Stimulated activated CD8-positive, alpha-beta memory T cell treated with anti-CD3 and anti-CD28 coated beads, Interleukin-4, amount 100 ng/mL, for 48 hours (primary cell): ENCODE data around the gene U2AF2.

ENCODE experiments used
- DNase-seq: peaks from one replicate; pipeline ENCODE4 v3.0.0-alpha.2; 2020

Gene U2AF2

DNA sequence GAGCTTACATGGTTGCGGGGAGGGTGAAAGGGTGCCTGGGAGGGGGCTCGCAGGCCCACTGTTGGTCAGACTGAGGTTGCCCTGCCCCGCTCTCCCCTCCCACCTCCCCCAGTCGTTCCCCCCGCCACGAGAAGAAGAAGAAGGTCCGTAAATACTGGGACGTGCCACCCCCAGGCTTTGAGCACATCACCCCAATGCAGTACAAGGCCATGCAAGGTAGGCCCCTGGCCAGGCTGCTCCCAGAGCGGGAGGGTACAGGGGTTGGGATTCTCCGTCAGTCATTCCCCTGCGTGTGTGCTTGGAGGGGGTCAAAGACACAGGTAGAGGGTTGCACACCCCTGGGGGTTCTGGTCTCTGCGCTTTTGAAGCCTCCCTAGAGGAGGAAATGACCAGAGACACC, 5.6 kb downstream of the U2AF2 start:
- no peak for DNase-seq

DNA sequence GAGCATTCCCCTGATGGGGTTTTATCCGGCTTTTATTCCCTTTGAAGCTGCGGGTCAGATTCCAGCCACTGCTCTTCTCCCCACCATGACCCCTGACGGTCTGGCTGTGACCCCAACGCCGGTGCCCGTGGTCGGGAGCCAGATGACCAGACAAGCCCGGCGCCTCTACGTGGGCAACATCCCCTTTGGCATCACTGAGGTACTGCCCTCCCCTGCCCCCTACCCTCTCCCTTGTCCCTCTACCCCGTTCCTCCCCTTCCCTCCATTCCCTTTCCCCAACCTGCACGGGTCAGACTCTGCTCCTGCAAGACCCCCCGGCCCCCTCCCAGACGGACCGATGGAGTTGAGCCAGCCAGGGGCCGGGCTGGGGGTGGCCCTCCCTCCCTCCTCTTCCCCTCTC, 6.2 kb downstream of the U2AF2 start:
- no peak for DNase-seq

DNA sequence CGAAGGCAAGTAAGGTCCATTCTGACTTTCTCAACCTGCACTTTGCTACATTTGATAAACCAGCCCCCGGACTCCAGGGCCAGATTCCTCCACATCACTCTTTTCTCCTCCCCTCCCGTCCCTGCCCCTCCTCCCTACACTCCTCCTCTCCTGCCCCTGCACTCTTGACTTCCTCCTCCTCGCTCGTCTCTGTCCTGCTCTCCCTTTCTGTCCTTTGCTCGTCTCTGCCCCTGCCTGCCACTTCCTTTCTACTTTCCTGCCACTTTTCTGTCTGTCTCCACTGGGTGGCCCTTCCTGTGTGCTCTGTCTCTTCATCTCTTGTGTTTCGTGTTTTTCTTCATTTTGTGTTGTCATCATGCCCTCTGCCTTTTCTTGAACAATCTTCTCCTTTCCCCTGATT, 7.0 kb downstream of the U2AF2 start:
- no peak for DNase-seq

DNA sequence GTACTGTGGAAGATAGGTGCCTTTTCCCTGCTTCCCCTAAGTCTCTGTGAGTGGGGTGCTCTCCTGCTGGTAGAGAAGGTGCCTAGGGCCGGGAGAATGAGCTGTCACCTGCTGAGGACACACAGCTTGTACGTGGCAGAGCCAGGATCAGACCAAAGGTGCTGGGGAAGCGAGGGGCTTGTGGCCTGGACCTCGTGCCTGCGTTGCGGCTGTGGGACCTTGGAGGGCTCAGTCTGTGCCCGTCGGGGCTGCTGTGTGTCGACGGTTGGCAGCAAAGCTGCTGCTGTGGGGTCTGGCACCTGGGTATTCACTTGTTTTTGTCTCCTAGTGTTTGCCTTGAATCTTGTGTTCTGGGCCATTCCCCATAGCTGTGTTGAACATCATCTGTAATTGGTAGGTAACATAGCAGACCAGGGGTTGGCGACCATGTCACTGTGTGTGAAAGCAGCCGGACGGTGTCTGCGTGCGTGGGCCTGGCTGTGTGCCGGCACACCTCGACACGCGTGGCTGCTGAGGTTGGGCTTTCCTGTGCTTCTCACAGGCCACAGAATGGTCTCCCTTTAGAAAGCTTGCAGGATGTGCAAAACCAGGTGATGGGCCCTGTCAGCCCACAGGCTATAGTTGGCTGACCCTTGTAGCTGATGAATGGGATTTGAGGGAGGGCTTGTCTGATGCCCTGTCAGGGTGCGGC, 9.2 kb downstream of the U2AF2 start:
- no peak for DNase-seq

DNA sequence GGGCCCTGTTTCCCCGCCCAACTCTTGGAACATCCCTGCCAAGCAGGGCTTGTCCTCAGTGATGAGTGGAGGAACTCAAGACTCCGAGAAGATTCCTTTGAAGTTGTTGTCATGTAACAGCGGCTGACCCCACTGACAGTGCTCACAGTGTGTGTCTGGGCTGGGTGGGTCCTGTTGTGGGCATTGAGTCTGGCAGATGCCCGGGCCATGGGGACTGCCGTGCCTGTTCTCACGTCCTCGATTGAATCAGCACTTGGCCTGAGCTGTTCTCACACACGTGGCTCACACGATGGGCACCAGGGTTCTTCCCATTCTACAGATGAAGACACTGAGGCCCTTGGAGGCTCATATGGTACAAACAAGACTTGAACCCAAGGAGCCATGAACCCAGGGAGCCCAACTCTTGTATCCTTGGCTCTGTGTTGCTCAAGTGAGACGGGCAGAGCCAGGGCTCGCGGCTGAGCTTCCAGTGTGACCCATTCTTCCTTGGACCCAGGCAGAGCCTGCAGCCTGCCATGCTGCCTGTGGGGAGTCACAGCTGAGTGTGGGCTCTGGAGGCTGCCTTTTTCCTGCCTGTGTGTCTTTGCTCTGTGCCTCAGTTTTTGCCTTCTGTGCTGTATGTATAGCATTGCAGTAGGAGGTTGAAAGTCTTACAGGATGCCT, 11.6 kb downstream of the U2AF2 start:
- DNase-seq: no peak

DNA sequence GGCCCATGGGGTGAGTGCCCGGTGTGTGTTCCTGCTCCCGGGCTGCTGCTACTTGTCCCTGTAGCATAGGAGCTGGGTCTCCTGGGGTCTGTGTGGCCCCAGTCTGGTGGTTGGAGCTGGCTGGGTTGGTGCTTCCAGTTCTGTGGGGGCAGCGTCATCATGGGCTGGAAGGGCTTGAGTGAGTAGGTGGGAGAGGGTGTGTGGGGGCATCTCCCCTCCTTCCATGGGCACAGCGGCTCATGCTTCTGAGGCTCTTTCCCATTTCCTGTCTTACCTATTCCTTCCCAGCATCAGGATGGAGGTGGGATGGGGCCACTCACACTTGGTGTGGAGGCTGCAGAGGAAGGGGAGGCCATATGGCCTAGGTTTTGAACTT, 12.2 kb downstream of the U2AF2 start:
- DNase-seq: no peak

- no peak for DNase-seq
Measured at GRCh38 chr19:55667511-55667910, 12.7 kb downstream of the U2AF2 start.

GRCh38 chr19:55667958-55668357, 13.1 kb downstream of the U2AF2 start:
- no peak for DNase-seq

GRCh38 chr19:55668603-55669348, 13.9 kb downstream of the U2AF2 start:
- DNase-seq: no peak

DNA sequence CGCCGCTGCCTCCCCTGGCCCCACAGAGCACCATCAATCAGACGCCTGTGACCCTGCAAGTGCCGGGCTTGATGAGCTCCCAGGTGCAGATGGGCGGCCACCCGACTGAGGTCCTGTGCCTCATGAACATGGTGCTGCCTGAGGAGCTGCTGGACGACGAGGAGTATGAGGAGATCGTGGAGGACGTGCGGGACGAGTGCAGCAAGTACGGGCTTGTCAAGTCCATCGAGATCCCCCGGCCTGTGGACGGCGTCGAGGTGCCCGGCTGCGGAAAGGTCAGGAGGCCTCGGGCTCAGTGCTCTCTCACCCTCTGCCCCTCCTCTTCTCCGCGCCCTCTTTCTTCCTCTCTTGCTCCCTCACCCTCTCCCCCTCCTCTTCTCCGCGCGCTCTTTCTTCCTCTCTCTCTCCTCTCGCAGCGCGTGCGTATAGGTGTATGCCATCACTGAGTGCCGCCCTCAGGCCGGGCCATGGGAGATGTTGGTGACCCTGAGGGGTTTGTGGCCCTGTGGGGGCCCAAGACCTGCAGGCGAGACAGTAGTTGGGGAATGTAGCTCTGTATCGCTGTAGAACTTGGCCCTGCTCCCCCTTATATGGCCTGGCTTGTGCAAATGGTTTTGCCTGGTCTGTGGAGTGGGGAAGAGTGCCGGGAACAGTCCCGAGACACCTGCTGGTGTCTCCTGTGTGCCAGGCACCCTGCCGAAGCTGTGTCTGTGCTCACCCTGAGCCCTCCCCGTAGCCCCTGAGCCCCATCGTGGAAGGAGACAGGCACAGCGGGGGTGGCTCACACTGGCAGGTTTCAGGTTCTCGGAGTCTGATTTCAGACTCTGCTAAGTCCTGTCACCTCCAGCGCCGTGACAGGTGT, 14.8 kb downstream of the U2AF2 start:
- no peak for DNase-seq

GRCh38 chr19:55670280-55671053, 15.6 kb downstream of the U2AF2 start:
- DNase-seq: no peak

GRCh38 chr19:55671054-55671378, 16.2 kb downstream of the U2AF2 start:
- no peak for DNase-seq

DNA sequence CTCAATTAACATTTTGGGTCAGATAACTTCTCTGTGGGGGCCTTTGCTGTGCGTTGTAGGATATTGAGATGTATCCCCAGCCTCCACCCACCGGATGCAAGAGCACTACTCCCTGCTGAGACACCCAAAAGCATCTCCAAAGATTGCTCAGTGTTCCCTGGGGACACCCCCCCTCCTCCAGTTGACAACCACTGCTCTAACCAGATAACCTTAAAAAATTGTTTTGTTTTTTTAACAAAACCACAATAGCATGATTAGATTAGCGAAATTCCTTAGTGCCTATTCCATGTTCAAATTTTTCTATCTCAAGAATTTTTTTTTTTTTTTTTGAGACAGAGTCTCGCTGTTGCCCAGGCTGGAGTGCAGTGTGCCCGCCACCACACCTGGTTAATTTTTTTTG, 17.6 kb downstream of the U2AF2 start:
- DNase-seq: no peak

GRCh38 chr19:55673465-55673864, 18.6 kb downstream of the U2AF2 start:
- DNase-seq: no peak

DNA sequence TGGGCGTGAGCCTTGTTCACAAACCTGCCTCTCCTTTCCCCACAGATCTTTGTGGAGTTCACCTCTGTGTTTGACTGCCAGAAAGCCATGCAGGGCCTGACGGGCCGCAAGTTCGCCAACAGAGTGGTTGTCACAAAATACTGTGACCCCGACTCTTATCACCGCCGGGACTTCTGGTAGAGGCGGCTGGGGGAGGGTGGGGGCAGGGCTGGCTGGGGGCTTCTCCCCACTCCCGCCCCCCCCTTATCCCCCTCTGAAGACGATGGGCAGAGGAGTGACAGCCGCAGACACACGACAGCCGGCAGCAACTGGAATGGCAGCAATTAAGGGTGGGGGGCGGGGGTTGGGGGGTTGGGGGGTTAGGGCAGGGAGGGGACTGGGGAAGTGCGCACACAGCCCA, 19.1 kb downstream of the U2AF2 start:
- no peak for DNase-seq

DNA sequence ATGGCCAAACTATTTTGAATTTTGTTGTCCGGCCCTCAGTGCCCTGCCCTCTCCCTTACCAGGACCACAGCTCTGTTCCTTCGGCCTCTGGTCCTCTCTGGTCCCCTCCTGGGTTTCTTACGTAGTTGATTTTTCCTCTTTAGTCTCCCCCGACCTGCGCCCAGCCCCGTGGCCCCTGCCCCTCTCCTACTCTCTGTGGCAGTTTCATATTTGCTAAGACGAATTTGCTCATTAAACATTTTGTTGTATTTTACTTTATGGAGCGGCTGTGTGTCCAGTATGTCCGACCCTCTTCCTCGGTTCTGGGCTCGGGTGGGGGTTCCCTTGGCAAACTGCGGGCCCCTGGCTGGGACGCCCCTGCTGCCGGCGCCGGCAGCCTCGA, 19.6 kb downstream of the U2AF2 start:
- no peak for DNase-seq

DNA sequence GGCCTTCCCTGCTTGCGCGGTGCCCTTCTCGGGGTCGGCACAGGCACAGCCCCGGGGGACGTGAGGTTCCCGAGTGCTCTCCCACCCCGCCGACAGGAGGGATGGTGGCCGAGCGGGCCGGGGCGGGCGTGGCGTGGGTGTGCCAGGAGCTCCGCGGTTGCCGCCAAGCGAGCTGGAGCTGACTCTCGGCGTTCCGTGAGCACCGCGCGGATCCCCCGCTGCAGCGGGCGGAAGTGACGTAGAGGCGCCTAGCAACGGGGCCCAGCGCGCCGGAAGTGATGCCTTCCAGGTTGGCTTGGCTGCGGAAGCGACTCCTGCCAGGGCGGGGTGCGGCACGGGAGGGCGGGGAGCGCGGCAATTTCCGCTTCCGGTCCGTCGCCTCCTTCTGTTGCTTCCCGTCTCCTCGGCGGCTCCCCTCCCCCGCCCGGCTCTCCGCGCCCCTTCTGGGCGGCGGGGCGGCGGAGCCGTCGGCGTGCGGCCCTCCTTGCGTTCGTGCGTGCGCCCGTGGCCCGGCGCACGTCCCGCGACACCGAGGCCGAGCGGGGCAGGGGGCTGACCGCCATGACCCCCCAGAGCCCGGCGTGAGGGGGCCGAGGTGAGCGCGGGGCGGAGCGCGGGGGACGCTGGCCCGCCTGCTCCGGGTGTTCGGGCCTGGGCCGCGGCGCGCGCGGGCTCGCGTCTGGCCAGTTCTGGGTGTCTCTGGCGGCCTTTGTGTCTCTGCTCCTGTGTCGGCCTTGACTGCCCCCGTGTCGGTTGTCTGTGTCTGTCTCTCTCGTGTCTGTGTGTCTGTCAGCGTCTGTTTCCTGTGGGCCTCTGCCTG, 20.2 kb downstream of the U2AF2 start, which contains the start of gene EPN1:
Gene EPN1 (plus strand): TSS at position 386 of the 820 bp plus-strand sequence. CDS start 3,402 bp downstream, outside the sequence.
- peak; percentile 98 for DNase-seq

GRCh38 chr19:55675661-55676354, 21.0 kb downstream of the U2AF2 start:
- DNase-seq: no peak

DNA sequence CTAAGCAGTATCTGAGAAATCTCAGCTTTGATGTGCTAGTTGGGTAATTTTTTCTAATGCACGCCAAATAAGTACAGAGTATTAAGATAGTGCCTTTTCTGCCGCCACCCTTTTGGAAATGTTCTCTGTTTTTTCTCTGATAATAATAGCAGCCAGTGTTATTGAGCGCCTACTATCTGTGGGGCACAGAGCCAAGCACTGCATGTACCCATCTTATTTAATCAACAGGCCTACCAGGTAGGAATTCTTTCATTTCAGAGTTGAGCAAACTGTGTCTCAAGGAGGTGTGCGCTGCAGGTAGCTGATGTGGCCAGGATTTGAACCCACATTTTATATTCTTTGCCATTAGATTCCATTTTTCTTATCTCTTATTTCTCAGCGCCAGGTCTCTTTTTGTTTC, 21.5 kb downstream of the U2AF2 start:
- no peak for DNase-seq

DNA sequence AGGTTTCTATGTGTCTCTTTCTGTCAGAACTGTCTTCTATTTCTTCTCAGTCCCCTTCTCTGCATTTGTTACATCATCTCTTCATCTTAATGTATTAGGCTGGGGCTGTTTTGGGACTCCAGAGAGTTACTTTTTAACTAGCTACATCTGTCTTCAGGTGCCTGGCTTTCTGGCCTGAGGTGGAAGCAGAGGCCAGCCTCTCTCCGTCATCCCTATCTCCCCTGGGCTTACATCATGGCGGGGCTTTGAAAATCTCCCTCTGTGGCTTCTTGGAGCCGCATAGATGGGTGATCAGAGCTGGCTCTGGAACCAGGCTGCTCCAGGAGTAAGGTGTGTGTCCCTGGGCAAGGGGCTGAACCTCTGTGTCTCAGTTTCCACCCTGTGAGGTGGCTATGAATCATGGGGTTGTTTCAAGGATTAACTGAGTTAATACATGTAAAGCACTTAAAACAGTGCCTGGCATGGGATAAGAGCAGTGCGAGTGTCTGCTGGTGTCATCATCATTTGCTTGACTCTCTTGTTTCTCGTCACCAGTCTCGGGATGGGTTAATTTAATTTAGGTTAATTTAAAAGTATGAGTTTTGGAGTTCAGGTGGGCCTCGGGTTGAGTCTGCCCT, 22.2 kb downstream of the U2AF2 start:
- no peak for DNase-seq
